Measurements from ENCODE around the gene FRMD8. TPM values are rescaled to one million over a fixed set of nuclear protein-coding genes. Genes with fewer than 3 reads are reported as not detected.
A peak's percentile ranks its signal among the peaks of the same experiment; 100 is the strongest.

The FRMD8 gene
- total and polyA plus RNA-seq, 4 experiments from 2014 or later = 44.1 to 71.2 (median 62.3) TPM

DNA sequence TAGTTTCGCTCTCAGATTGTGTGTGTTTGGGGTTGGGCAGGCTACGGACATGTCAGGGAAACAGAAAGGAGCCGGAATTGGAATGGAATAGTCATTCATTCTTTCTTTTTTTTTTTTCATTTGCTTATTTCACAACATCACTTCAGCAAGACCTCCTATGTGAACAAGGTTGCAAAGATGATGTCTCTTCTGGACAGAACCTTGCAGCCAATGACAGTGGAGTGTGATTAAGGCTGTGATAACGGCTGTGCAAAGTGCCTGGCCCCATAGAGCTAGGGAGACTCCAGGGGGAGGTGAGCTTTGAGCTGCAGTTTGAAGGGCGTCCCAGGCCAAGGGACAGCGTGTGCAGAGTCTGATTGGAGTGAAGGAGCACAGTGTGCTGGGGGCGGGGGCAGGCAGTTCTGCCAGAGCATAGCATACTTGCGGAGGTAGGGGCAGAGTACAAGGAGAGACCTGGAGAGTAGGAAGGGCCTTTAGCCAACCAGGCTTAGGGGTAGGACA is 28.5 kb upstream of the FRMD8 start:
- POLR2A ChIA-PET (ENCODE audit: partially characterized antibody) = interaction anchor here (2.9 kb wide), 1 partner anchor 140 kb away, joined by 23 read pairs; the partner anchor contains the start of gene MALAT1
- H3K27ac ChIP-seq (ENCODE audit: low read depth, low read length) = no peak overlapping the region
- H3K9me3 Mint-ChIP-seq = no peaks in the 10 kb centered on the region
- intact Hi-C loops (cut with micrococcal nuclease) = no loop called here
- H3K27me3 Mint-ChIP-seq = no peaks in the 10 kb centered on the region
- no peaks in the 10 kb centered on the region for H3K36me3 ChIP-seq (ENCODE audit: insufficient read depth, low read length)
- peak overlapping the region in 3 of 7 donors; percentile 19 to 54 (median 53) for H3K27ac Mint-ChIP-seq
- peaks cover 0 to 4% of the 10 kb centered on the region in 2 donors for H3K36me3 Mint-ChIP-seq
- H3K4me3 Mint-ChIP-seq = peak overlapping the region in 3 of 8 donors; percentile 6 to 30 (median 16)
- DNase-seq = no peak
- H3K4me3 ChIP-seq (ENCODE audit: low read length in 2 of 2) = no peak overlapping the region
- H3K4me1 Mint-ChIP-seq = peaks cover 10 to 17% (median 12%) of the 10 kb centered on the region in 4 donors
- H3K27me3 ChIP-seq (ENCODE audit: insufficient read depth, low read length) = no peaks in the 10 kb centered on the region
- H3K9me3 ChIP-seq (ENCODE audit: control insufficient read depth in 1 of 2, low read length in 2 of 2) = no peaks in the 10 kb centered on the region
- peaks cover 7% of the 10 kb centered on the region for H3K4me1 ChIP-seq (ENCODE audit: insufficient read depth, low read length)
- CTCF ChIA-PET (ENCODE audit: partially characterized antibody) = interaction anchor here (1.1 to 1.4 kb wide), 2 partner anchors 28 to 153 kb away, joined by 3 to 5 read pairs; no protein-coding TSS in a partner anchor

DNA sequence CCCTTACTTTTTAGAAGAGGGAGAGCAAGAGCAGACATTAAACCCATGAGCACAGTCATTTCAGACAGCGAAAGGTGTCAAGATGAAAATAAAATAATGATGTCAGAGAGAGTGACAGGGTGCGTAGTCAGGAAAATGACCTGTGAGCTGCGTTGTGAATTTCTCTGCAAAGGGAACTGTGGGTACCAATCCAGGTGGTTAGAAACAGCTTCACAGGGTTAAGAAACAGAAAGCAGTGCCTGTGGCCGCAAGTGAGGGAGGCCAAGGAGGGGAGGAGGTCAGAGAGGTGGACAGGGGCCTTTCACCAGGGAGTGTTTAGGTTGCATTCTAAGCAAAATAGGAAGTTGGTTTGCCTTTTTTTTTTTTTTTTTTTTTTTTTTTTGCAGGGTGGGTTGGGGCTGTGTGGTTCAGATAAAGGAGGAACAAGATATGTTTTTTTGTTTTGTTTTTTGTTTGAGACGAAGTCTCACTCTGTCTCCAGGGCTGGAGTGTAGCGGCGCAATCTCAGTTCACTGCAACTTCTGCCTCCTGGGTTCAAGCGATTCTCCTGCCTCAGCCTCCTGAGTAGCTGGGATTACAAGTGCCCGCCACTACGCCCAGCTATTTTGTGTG is 24.0 kb upstream of the FRMD8 start:
- H3K4me3 ChIP-seq (ENCODE audit: low read length in 2 of 2) = no peak overlapping the region
- Mint-ChIP-seq H3K9me3 (no peaks in the 10 kb centered on the region), H3K4me1 (peaks cover 0 to 3% (median 1%) of the 10 kb centered on the region in 4 donors), H3K27ac (no peak overlapping the region), H3K36me3 (no peaks in the 10 kb centered on the region), H3K4me3 (peak overlapping the region in 1 of 8 donors; percentile 0), H3K27me3 (no peaks in the 10 kb centered on the region)
- H3K27ac ChIP-seq (ENCODE audit: low read depth, low read length) = no peak overlapping the region
- no peaks in the 10 kb centered on the region for H3K36me3 ChIP-seq (ENCODE audit: insufficient read depth, low read length)
- H3K27me3 ChIP-seq (ENCODE audit: insufficient read depth, low read length) = no peaks in the 10 kb centered on the region
- intact Hi-C loops (cut with micrococcal nuclease) = no loop called here
- no peaks in the 10 kb centered on the region for H3K9me3 ChIP-seq (ENCODE audit: control insufficient read depth in 1 of 2, low read length in 2 of 2)
- POLR2A ChIA-PET (ENCODE audit: partially characterized antibody) = interaction anchor here (1.4 kb wide), 1 partner anchor 136 kb away, joined by 3 read pairs; no protein-coding TSS in a partner anchor
- no peaks in the 10 kb centered on the region for H3K4me1 ChIP-seq (ENCODE audit: insufficient read depth, low read length)
- no peak for DNase-seq
- CTCF ChIA-PET (ENCODE audit: partially characterized antibody) = no interaction called here

GRCh38 chr11:65362966-65363365 is 23.5 kb upstream of the FRMD8 start:
- intact Hi-C loops (cut with micrococcal nuclease) = no loop called here
- no peak for DNase-seq
- Histone ChIP-seq H3K4me3 (ENCODE audit: low read length in 2 of 2) (no peak overlapping the region), H3K9me3 (ENCODE audit: control insufficient read depth in 1 of 2, low read length in 2 of 2) (no peaks in the 10 kb centered on the region), H3K27me3 (ENCODE audit: insufficient read depth, low read length) (no peaks in the 10 kb centered on the region), H3K36me3 (ENCODE audit: insufficient read depth, low read length) (no peaks in the 10 kb centered on the region), H3K4me1 (ENCODE audit: insufficient read depth, low read length) (no peaks in the 10 kb centered on the region), H3K27ac (ENCODE audit: low read depth, low read length) (no peak overlapping the region)
- CTCF ChIA-PET (ENCODE audit: partially characterized antibody) = no interaction called here
- no peaks in the 10 kb centered on the region for H3K36me3 Mint-ChIP-seq
- H3K27me3 Mint-ChIP-seq = no peaks in the 10 kb centered on the region
- H3K27ac Mint-ChIP-seq = no peak overlapping the region
- H3K4me1 Mint-ChIP-seq = peaks cover 0 to 3% (median 1%) of the 10 kb centered on the region in 4 donors
- H3K9me3 Mint-ChIP-seq = no peaks in the 10 kb centered on the region
- POLR2A ChIA-PET (ENCODE audit: partially characterized antibody) = interaction anchor here (1.2 kb wide), 1 partner anchor 29 kb away, joined by 3 read pairs; the partner anchor contains the start of gene DPF2
- H3K4me3 Mint-ChIP-seq = no peak overlapping the region

GRCh38 chr11:65363770-65364169 is 22.7 kb upstream of the FRMD8 start:
- H3K36me3 ChIP-seq (ENCODE audit: insufficient read depth, low read length) = no peaks in the 10 kb centered on the region
- H3K27me3 ChIP-seq (ENCODE audit: insufficient read depth, low read length) = no peaks in the 10 kb centered on the region
- H3K4me1 Mint-ChIP-seq = peaks cover 0 to 3% (median 1%) of the 10 kb centered on the region in 4 donors
- ChIA-PET POLR2A (ENCODE audit: partially characterized antibody) (interaction anchor here (1.2 kb wide), 1 partner anchor 30 kb away, joined by 3 read pairs; the partner anchor contains the start of gene DPF2), CTCF (ENCODE audit: partially characterized antibody) (no interaction called here)
- no peaks in the 10 kb centered on the region for H3K9me3 Mint-ChIP-seq
- peak overlapping the region in 2 of 7 donors; percentile 14 to 35 for H3K27ac Mint-ChIP-seq
- no peak overlapping the region for H3K4me3 ChIP-seq (ENCODE audit: low read length in 2 of 2)
- no peaks in the 10 kb centered on the region for H3K27me3 Mint-ChIP-seq
- no peaks in the 10 kb centered on the region for H3K36me3 Mint-ChIP-seq
- H3K4me3 Mint-ChIP-seq = no peak overlapping the region
- H3K4me1 ChIP-seq (ENCODE audit: insufficient read depth, low read length) = no peaks in the 10 kb centered on the region
- no peak for DNase-seq
- no peak overlapping the region for H3K27ac ChIP-seq (ENCODE audit: low read depth, low read length)
- intact Hi-C loops (cut with micrococcal nuclease) = no loop called here
- no peaks in the 10 kb centered on the region for H3K9me3 ChIP-seq (ENCODE audit: control insufficient read depth in 1 of 2, low read length in 2 of 2)

DNA sequence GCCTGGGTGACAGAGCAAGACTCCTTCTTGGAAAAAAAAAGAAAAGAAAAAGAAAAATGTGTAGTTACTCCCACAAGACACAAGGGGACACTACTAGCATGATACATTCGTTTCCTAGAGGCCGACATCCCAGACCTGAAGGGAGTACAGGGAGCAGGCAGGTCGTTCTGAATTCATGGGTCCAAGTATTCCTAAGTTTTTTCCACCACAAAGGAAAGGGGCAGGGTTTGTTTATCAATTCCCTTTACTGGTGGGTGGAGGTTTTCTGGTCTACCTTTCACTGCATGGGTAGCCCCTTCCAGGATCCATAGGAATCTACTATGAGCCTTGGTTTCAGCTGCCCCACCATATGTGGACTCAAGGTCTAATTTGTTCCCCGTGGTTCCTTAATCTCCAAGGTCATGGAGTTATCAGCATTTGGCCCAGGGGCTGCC is 20.1 kb upstream of the FRMD8 start:
- peak; percentile 59 to 69 (median 64) for DNase-seq
- CTCF ChIA-PET (ENCODE audit: partially characterized antibody) = interaction anchor here (1.0 to 3.2 kb wide), 3 partner anchors 98 to 143 kb away, joined by 3 to 17 read pairs (median 6); no protein-coding TSS in a partner anchor
- Mint-ChIP-seq H3K36me3 (no peaks in the 10 kb centered on the region), H3K27me3 (no peaks in the 10 kb centered on the region), H3K27ac (no peak overlapping the region), H3K9me3 (no peaks in the 10 kb centered on the region), H3K4me1 (peaks cover 0 to 3% (median 1%) of the 10 kb centered on the region in 4 donors), H3K4me3 (no peak overlapping the region)
- Histone ChIP-seq H3K27me3 (ENCODE audit: insufficient read depth, low read length) (no peaks in the 10 kb centered on the region), H3K4me1 (ENCODE audit: insufficient read depth, low read length) (no peaks in the 10 kb centered on the region), H3K36me3 (ENCODE audit: insufficient read depth, low read length) (no peaks in the 10 kb centered on the region), H3K9me3 (ENCODE audit: control insufficient read depth in 1 of 2, low read length in 2 of 2) (no peaks in the 10 kb centered on the region), H3K27ac (ENCODE audit: low read depth, low read length) (no peak overlapping the region), H3K4me3 (ENCODE audit: low read length in 2 of 2) (no peak overlapping the region)
- intact Hi-C loops (cut with micrococcal nuclease) = loop anchor here (1.0 to 5.0 kb wide), 5 partner anchors 16 to 221 kb away; partner anchors contain the start of gene SLC25A45
- POLR2A ChIA-PET (ENCODE audit: partially characterized antibody) = interaction anchor here (1.3 to 2.8 kb wide), 5 partner anchors 58 to 144 kb away, joined by 4 to 12 read pairs (median 8); partner anchors contain the start of gene MALAT1

- H3K27me3 Mint-ChIP-seq = no peaks in the 10 kb centered on the region
- Histone ChIP-seq H3K4me1 (ENCODE audit: insufficient read depth, low read length) (no peaks in the 10 kb centered on the region), H3K36me3 (ENCODE audit: insufficient read depth, low read length) (no peaks in the 10 kb centered on the region), H3K4me3 (ENCODE audit: low read length in 2 of 2) (no peak overlapping the region), H3K27ac (ENCODE audit: low read depth, low read length) (no peak overlapping the region), H3K27me3 (ENCODE audit: insufficient read depth, low read length) (no peaks in the 10 kb centered on the region), H3K9me3 (ENCODE audit: control insufficient read depth in 1 of 2, low read length in 2 of 2) (no peaks in the 10 kb centered on the region)
- DNase-seq = no peak
- H3K27ac Mint-ChIP-seq = peak overlapping the region in 2 of 7 donors; percentile 29 to 46
- no peaks in the 10 kb centered on the region for H3K9me3 Mint-ChIP-seq
- H3K4me1 Mint-ChIP-seq = peaks cover 0 to 2% (median 0%) of the 10 kb centered on the region in 4 donors
- intact Hi-C loops (cut with micrococcal nuclease) = no loop called here
- ChIA-PET CTCF (ENCODE audit: partially characterized antibody) (interaction anchor here (0.9 to 2.8 kb wide), 3 partner anchors 10 to 12 kb away, joined by 3 to 14 read pairs (median 3); no protein-coding TSS in a partner anchor), POLR2A (ENCODE audit: partially characterized antibody) (interaction anchor here (0.6 to 2.5 kb wide), 6 partner anchors 9 to 294 kb away, joined by 3 to 9 read pairs (median 4); no protein-coding TSS in a partner anchor)
- H3K36me3 Mint-ChIP-seq = no peaks in the 10 kb centered on the region
- no peak overlapping the region for H3K4me3 Mint-ChIP-seq
Observed at GRCh38 chr11:65370659-65371049, 15.8 kb upstream of the FRMD8 start.
